SJSA1 (cell line): ENCODE data around the gene COL6A2. TPM values are rescaled to one million over a fixed set of nuclear protein-coding genes. Genes with fewer than 3 reads are reported as not detected.
"Not testable (repeated sequence)": the region's sequence is repeated elsewhere in the genome, so short reads cannot be mapped to it uniquely, and the experiment has no call there.

Experiments
- DNase-seq, 2 experiments: peaks; one replicate each; pipeline ENCODE4 v3.0.0-alpha.2; 2015 to 2020; ENCODE audit warnings: low spot score in 2 of 2, low read depth in 1 of 2
- H3K27ac ChIP-seq: fragments of 250-450 bp; sonication (Bioruptor Pico); 2 replicates; pipeline ENCODE4 v1.5.1; 2020; ENCODE audit warnings: mild to moderate bottlenecking, moderate library complexity
- H3K27me3 ChIP-seq: fragments of 250-450 bp; sonication (Bioruptor Pico); replicated peaks from 2 replicates; pipeline ENCODE4 v1.5.1; 2020; ENCODE audit warnings: mild to moderate bottlenecking, moderate library complexity
- H3K36me3 ChIP-seq: fragments of 250-450 bp; sonication (Bioruptor Pico); 2 replicates; pipeline ENCODE4 v1.5.1; 2020; ENCODE audit warnings: mild to moderate bottlenecking
- H3K4me1 ChIP-seq: fragments of 250-450 bp; sonication (Bioruptor Pico); replicated peaks from 2 replicates; pipeline ENCODE4 v1.6.1; 2021; ENCODE audit warnings: mild to moderate bottlenecking
- H3K4me3 ChIP-seq: fragments of 250-450 bp; sonication (Bioruptor Pico); 2 replicates; pipeline ENCODE4 v1.5.1; 2020; ENCODE audit warnings: mild to moderate bottlenecking
- H3K9me3 ChIP-seq: fragments of 250-450 bp; sonication (Bioruptor Pico); replicated peaks from 2 replicates; pipeline ENCODE4 v1.5.1; 2020; ENCODE audit warnings: mild to moderate bottlenecking
- total RNA-seq: library from RNA; depleted of rRNA; stranded (reverse); fragments of >200 nt; shearing (Covaris generic); gene quantifications from 2 replicates; pipeline ENCODE4 v1.2.3, GENCODE V29; 2014

The COL6A2 gene
- total RNA-seq, 1 experiment from 2014 or later, result 333 TPM

DNA sequence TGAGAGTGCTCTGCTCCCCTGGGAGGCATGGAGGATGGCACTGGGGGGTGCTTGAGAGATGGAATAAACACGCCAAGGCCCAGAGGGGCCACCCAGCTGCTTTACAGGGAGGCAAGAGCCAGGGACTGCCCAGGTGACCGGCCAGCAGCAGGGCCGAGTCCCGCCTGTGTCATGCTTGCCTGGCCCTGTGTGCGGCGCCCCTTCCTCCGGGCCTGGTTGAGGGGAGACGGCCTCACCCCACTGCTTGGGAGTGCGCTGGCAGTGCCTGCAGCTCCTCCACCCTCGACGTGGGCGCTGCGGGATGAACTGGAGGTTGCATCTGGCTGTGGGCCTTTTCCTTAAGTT is 33.1 kb upstream of the COL6A2 start:
- Histone ChIP-seq H3K36me3 (no peaks in the 10 kb centered on the region), H3K27ac (peak overlapping the region; percentile 44), H3K27me3 (no peaks in the 10 kb centered on the region), H3K9me3 (peaks cover 14% of the 10 kb centered on the region), H3K4me3 (no peak overlapping the region), H3K4me1 (peaks cover 40% of the 10 kb centered on the region)
- DNase-seq, result peak in 1 of 2 experiments; percentile 44

DNA sequence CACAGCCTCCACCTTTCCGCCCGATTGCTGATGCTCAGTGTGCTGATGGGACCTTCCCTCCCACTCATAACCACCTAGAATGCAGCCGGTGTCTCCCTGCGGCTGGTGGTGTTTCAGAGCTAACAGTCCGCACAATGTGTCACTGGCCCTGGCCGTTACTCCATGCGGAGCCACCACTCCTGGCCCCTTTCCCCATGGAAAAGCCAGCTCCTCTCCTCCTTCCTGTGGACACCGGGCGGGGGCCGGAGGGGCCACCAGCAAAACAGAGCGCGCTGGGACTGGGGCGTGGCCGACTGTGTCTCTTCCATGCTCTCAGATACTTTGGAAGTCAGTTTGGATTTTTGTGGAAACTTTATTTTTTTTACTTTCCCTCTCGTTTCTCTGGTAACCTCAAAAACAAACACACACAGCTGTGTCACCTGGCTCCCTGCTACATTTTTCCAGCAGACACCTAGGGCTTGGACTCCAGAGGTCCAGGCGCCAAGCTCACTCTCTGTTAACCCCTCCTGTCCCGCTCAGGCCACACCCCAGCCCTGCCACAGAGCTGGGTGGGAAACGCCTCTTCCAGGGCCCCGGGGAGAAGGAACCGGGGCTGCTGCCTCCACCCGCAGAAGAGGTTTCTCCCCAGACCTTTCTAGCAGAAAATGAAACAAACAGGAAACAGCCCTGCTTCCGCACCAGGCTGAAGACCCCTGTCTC is 32.5 kb upstream of the COL6A2 start:
- Histone ChIP-seq H3K36me3 (no peaks in the 10 kb centered on the region), H3K27ac (peak overlapping the region; percentile 44), H3K27me3 (no peaks in the 10 kb centered on the region), H3K9me3 (peaks cover 14% of the 10 kb centered on the region), H3K4me3 (no peak overlapping the region), H3K4me1 (peaks cover 35% of the 10 kb centered on the region)
- peak; percentile 52 to 62 for DNase-seq

DNA sequence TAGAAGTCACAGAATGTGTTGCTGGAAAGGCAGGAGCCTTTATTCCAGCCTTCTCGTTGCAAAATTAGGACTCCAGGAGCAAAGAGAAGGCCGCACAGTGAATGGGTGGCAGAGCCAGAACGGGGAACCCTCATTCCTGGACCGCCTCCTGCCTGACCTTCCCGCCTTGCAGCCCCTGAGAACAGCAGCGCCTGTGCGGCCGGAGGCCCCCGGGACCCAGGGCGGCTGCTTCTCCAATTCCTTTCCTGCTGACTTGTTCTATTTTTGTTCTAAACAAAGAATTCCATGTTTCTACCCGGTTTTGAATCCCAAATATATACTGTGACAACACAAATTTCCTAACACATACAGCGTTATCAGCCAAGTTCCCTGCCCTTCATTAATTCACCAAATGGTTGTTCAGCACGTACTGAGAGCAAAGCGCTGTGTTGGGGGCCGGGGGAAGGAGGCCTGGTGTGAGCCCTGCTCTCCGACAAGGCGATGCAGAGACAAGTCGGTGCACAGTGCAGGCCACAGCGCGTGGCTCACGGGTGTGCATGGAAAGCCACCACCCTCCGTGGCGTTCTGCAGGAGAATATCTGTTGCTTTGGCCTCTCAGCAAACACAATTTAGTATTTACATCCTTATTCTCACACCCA is 31.9 kb upstream of the COL6A2 start:
- H3K36me3 ChIP-seq, result no peaks in the 10 kb centered on the region
- H3K27me3 ChIP-seq, result no peaks in the 10 kb centered on the region
- peaks cover 28% of the 10 kb centered on the region for H3K4me1 ChIP-seq
- peak overlapping the region; percentile 44 for H3K27ac ChIP-seq
- peaks cover 14% of the 10 kb centered on the region for H3K9me3 ChIP-seq
- no peak overlapping the region for H3K4me3 ChIP-seq
- DNase-seq, result peak in 1 of 2 experiments; percentile 28

DNA sequence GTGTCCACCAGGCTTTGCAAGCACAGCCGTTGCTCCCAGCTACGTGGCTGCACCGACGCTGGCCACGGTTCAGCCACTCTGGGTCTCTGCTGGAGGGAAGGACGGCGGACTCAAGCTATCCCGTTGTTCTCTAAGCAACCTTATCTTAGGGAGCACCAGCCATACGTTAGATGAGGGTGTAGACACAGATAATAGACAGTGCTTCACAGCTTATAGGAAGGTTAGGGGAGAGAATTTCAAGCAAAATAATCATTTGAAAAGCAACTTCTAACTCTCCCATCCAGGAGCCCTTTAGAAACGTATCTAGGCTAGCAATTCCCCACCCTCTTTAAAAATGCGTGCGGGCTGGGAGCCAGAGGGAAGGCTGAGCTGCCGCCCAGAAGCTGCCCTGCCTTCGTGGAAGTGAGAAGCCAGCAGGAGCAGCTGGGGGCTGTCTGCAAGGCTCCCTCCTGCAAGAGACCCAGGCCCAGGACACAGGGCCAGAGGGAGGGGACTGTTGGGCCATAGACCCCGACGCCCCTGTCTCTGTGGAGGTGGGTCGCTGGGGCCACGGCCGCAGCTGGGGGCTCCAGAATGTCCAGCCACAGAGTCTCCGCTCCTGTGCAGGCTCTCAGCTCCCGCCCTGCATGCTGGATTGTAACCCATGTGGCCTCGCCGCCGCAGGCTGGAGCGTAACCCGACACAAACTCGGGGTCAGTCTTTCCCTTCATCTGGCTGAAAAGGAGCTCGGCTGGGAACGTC is 31.2 kb upstream of the COL6A2 start:
- peak in 1 of 2 experiments; percentile 41 for DNase-seq
- Histone ChIP-seq H3K9me3 (peaks cover 9% of the 10 kb centered on the region), H3K27me3 (no peaks in the 10 kb centered on the region), H3K4me3 (no peak overlapping the region), H3K27ac (no peak overlapping the region), H3K36me3 (no peaks in the 10 kb centered on the region), H3K4me1 (peaks cover 23% of the 10 kb centered on the region)

DNA sequence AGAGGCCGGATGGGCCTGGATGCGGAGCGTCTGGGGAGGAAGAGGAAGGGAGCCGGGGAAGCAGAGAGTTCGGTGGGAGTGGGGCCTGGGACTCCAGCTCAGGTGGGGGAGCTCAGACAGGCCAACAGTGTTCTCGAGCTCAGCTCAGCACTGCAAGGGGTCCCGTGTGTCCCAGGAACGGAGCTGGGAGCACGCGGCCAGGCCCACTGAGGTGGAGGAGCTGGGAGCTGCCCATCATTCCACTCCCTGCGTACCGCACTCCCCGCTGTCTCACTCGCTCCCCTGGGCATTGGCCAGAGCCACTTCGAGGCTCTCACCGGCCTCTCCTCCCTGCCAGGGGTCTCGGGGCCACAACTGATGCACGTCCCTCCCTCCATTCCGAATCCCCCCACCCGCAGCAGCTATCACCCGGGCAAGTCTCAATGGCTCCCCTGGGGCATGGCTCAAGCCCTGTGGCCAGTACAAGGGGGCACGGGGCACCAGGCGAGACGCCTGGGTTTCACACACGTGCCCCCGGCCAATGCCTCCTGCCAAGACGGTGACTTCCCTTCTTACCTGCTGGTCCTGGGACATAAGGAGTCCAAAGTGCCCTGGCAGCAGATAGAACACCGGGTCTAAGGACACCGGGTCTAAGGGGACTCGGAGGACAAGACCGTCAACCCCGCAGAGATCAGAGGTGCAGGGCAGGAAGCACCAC is 30.3 kb upstream of the COL6A2 start:
- H3K36me3 ChIP-seq, result no peaks in the 10 kb centered on the region
- no peak overlapping the region for H3K4me3 ChIP-seq
- H3K9me3 ChIP-seq, result no peaks in the 10 kb centered on the region; the same call in 1 of the 2 replicates
- no peak overlapping the region for H3K27ac ChIP-seq
- H3K27me3 ChIP-seq, result no peaks in the 10 kb centered on the region
- peak in 1 of 2 experiments; percentile 42 for DNase-seq
- peaks cover 16% of the 10 kb centered on the region for H3K4me1 ChIP-seq

DNA sequence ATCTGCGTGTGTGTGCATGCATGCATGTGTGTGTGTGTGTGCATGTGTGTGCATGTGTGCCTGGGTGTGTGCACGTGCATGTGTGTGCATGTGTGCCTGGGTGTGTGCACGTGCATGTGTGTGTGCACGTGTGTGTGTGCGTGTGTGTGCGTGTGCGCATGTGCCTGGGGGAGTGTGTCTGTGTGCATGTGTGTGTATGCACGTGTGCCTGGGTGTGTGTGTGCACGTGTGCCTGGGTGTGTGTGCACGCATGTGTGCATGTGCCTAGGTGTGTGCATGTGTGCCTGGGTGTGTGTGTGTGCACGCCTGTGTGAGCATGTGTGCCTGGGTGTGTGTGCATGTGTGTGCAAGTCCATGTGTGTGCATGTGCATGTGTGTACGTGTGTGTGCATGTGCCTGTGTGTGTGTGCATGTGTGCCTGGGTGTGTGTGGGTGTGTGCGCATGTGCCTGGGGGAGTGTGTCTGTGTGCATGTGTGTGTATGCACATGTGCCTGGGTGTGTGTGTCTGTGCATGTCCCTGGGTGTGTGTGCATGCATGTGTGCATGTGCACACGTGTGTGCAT is 29.3 kb upstream of the COL6A2 start:
- Histone ChIP-seq H3K9me3 (no peaks in the 10 kb centered on the region), H3K36me3 (no peaks in the 10 kb centered on the region), H3K27ac (no peak overlapping the region), H3K27me3 (no peaks in the 10 kb centered on the region), H3K4me3 (no peak overlapping the region), H3K4me1 (peaks cover 16% of the 10 kb centered on the region)
- DNase-seq, result no peak

DNA sequence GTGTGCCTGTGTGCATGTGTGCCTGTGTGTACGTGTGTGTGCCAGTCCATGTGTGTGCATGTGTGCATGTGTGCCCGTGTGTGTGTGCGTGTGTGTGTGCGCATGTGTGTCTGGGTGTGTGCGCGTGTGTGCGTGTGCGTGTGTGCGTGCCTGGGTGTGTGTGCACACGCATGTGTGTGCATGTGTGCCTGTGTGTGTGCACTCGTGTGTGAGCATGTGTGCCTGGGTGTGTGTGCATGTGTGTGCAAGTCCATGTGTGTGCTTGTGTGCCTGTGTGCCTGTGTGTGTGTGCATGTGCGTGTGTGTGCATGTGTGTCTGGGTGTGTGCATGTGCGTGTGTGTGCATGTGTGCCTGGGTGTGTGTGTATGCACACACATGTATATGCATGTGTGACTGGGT is 28.7 kb upstream of the COL6A2 start:
- H3K4me3 ChIP-seq, result no peak overlapping the region
- no peaks in the 10 kb centered on the region for H3K9me3 ChIP-seq
- peaks cover 16% of the 10 kb centered on the region for H3K4me1 ChIP-seq
- H3K27me3 ChIP-seq, result no peaks in the 10 kb centered on the region
- no peak overlapping the region for H3K27ac ChIP-seq
- H3K36me3 ChIP-seq, result no peaks in the 10 kb centered on the region
- no peak for DNase-seq

DNA sequence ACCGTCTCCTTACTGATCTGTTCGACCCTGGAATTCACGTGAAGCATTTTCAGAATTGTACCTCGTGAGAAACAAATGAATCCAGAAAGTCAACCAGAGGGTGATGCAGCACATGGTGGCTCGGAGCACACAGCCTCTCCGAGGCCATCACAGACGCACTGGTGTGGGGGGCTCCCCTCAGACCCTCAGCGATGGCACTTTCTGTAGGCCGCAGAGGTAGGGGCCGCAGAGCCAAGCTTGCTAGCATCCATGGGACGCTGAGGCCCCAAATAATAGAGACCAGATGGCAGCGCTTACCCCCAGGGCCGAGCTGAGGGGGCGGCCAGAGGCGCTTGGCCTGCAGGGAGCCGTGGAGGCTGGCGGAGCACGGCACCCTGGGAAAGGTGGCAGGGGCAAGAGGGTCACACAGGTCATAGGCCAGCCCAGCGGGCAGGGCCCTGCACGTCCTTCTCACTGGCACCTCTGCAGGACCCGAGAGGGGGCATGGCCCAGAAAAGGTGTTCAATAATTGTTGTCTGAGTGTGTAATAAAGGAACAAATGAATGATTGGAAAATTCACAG is 28.1 kb upstream of the COL6A2 start:
- H3K36me3 ChIP-seq, result no peaks in the 10 kb centered on the region
- peaks cover 15% of the 10 kb centered on the region for H3K4me1 ChIP-seq
- no peaks in the 10 kb centered on the region for H3K27me3 ChIP-seq
- peak in 1 of 2 experiments; percentile 35 for DNase-seq
- H3K9me3 ChIP-seq, result no peaks in the 10 kb centered on the region
- no peak overlapping the region for H3K4me3 ChIP-seq
- H3K27ac ChIP-seq, result no peak overlapping the region

DNA sequence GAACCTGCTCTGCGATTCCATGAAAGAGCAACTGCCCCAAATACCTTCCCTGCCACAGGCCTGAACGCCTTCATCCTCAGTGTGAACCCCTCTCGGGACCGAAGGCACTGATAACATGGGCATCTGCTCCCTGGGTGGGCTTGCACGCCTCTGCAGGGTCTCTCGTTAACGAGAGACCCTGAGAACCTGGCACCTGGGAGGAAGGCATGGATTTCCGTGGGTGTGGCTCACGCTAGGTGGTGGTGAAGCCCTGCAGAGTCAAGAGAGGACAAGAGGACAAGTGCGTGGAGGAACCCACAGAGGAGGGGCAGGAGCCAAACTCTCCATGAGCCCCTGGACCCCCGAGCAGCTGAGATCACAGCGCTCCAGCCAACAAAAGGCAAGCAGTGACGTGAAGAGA is 26.8 kb upstream of the COL6A2 start:
- DNase-seq, result peak in 1 of 2 experiments; percentile 30
- Histone ChIP-seq H3K27ac (no peak overlapping the region), H3K9me3 (no peaks in the 10 kb centered on the region), H3K36me3 (no peaks in the 10 kb centered on the region), H3K4me3 (no peak overlapping the region), H3K4me1 (peaks cover 2% of the 10 kb centered on the region), H3K27me3 (no peaks in the 10 kb centered on the region)

DNA sequence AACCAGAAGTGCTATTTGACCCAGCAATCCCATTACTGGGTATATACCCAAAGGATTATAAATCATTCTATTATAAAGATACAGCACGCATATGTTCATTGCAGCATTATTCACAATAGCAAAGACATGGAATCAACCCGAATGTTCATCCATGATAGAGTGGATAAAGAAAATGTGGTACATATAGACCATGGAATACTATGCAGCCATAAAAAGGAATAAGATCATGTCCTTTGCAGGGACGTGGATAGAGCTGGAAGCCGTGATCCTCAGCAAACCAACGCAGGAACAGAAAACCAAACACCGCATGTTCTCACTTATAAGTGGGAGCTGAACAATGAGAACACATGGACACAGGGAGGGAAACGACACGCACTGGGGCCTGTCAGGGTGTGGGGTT is 21.2 kb upstream of the COL6A2 start:
- H3K4me1 ChIP-seq, result peaks cover 22% of the 10 kb centered on the region
- H3K36me3 ChIP-seq, H3K27me3 ChIP-seq, H3K27ac ChIP-seq, H3K9me3 ChIP-seq, H3K4me3 ChIP-seq: not testable (repeated sequence)
- DNase-seq, result peak in 1 of 2 experiments; percentile 22

DNA sequence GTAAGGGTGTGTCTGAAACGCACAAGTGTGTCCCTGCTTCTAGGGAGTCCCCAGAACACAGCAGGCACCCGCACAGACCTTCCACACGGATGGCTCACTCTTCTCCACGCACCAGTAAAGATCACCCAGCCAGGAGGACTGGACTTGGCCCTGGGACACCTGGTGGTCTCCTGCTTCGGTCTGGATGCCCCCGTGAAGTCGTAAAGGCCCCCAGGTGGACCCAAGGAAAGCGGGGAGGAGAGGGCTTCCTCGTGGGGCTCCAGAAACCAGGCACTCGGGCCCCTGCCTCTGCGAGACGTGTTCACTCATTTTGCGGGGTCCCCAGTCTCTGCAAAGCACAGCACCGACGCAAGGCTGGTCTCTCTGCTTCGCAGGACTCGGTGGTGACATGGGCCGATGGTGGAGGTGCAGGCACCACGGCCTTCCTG is 20.2 kb upstream of the COL6A2 start:
- DNase-seq, result peak in 1 of 2 experiments; percentile 25
- H3K36me3 ChIP-seq, result no peaks in the 10 kb centered on the region
- H3K27ac ChIP-seq, result no peak overlapping the region
- no peaks in the 10 kb centered on the region for H3K9me3 ChIP-seq
- H3K4me1 ChIP-seq, result peaks cover 22% of the 10 kb centered on the region
- no peaks in the 10 kb centered on the region for H3K27me3 ChIP-seq
- H3K4me3 ChIP-seq, result no peak overlapping the region

DNA sequence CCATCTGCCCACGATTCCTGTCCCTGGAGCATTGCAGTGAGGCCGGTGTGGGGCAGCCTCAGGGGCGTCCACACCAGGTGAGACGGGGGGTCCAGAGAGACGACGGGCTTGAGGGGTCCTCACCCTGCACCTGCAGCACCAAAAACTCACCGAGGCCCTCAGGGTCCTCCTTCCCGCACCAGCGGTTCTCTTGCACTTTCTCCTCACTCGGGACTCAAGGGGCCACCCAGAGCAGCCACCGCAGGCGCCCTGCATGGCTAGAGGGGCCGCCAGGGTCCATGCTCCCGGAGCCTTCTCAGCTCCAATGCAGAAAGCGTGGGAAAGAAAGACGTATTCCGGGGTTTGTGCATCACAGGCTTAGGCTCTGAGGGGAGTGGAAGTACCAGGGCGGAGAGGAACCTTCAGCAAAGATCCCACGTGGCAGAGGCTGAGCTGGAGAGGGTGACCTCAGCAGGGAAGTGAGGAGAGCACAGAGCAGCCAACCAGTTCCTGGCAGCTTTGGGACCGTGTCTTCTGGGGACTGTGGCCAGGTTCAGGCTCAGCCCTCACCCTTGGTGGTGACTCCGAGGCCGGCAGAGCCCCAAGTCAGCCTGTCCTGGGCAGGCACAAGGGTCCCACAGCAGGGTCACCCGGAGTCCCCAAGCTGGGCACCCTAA is 19.5 kb upstream of the COL6A2 start:
- Histone ChIP-seq H3K27ac (no peak overlapping the region), H3K27me3 (no peaks in the 10 kb centered on the region), H3K4me3 (no peak overlapping the region), H3K36me3 (no peaks in the 10 kb centered on the region), H3K9me3 (no peaks in the 10 kb centered on the region), H3K4me1 (peaks cover 22% of the 10 kb centered on the region)
- DNase-seq, result peak in 1 of 2 experiments; percentile 37

DNA sequence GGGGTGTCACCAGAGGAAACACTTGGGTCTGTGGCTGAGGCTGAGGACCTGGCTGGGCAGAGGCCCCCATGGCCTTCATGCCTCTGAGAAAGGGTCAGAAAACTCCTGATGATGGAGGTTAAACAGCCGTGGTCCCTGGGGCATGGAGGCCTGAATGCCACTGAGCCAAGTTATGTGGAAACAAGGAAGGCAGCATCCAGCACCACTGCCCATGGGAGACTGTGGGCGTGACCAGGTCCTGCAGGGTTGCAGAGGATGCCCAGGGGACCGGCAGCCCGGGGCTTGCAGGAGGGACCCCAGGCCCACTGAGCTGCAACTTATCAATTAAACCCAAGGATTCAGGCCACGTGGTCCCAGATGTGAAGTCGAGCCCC is 18.9 kb upstream of the COL6A2 start:
- Histone ChIP-seq H3K27ac (peak overlapping the region; percentile 14; the same call in 1 of the 2 replicates), H3K9me3 (no peaks in the 10 kb centered on the region), H3K27me3 (no peaks in the 10 kb centered on the region), H3K4me3 (no peak overlapping the region), H3K36me3 (no peaks in the 10 kb centered on the region), H3K4me1 (peaks cover 22% of the 10 kb centered on the region)
- DNase-seq, result no peak
